T-helper 9 cell (primary cell): Measurements from ENCODE around the gene PLCG2.
"Not testable (repeated sequence)": the region's sequence is repeated elsewhere in the genome, so short reads cannot be mapped to it uniquely, and the experiment has no call there.

Experiments
- DNase-seq: peaks from one replicate; pipeline ENCODE4 v3.0.0-alpha.2; 2020

Gene PLCG2

DNA sequence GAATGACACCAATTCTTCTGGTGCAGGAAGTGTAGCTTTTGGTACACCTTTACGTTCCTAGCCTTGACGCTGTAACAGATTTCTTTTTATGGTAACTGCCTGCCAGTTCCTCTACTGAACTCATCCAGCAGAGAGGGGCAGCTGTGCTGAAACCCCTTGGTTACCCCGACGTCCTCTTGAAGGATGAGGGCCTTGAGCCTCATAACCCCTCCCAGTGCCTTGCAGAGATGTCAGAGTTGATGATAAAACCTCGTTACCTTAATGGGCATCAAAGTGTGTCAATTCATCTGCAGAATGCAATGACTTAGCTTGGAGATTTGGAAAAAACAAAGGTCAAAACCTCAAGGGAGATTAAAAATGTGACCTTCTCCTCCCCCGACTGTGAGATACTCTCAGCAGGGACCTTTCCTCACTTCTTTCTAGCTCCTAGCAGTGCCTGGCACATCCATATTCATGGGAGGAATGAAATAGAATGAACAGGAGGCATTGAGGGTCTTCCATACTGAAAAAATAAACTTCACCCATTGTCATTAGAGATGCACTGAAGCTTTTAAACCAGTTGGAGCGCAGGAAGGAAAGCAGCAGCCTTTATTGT, 163.0 kb downstream of the PLCG2 start:
- no peak for DNase-seq

DNA sequence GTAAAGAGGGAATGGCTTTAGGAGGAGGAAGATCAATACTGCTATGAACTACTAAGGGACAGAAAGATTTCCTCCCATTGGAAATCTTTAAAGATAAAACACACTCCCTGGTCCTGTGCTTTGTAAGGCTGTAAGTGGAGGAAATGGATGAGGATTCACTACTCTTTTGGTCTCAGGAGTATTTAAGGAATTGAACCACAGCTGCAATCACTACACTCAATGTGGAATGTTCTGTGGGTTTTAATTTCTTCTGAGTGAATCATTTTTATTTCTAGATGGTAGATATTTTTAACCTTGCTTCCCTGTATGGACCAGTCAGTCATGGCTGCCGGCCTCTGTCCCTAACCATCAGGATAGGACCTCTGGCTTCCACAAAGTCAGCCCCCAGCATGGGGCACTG, 166.6 kb downstream of the PLCG2 start:
- DNase-seq: no peak

DNA sequence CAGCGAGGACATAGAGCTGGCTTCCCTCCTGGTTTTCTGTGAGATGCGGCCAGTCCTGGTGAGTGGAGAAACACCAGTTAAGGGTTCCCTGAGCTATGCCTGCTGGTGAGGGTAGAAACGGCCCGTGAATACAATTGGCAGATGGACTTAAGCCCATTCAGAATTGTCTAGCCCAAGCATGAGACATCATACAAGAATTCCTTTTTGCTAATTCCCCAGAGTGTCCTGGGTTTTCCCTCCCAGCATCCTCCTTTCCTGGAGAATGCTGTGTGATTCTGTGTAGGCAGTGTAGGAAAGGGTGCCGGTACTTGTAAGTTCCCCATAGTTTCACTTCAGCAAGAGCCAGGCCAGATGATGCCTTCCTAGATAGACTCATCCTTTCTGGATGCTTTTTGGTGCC, 167.1 kb downstream of the PLCG2 start:
- DNase-seq: no peak

DNA sequence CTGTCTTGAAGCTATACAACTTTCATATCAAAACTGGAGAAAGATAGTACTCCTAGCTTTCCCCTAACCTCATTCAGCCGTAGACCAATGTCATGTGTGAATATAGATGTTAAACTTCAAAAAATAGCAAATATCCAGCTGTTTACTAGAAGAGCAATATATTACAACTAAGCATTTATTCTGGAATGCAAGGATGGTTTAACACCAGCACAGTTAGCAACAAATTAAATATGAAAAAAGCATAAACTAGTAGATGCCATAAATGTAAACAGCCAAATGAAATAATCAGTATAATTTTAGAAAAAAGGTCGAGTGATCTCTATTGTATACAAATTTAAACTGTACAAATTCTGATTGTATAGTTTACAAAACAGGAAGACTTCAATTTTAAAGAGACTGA, 172.5 kb downstream of the PLCG2 start:
- DNase-seq: no peak

DNA sequence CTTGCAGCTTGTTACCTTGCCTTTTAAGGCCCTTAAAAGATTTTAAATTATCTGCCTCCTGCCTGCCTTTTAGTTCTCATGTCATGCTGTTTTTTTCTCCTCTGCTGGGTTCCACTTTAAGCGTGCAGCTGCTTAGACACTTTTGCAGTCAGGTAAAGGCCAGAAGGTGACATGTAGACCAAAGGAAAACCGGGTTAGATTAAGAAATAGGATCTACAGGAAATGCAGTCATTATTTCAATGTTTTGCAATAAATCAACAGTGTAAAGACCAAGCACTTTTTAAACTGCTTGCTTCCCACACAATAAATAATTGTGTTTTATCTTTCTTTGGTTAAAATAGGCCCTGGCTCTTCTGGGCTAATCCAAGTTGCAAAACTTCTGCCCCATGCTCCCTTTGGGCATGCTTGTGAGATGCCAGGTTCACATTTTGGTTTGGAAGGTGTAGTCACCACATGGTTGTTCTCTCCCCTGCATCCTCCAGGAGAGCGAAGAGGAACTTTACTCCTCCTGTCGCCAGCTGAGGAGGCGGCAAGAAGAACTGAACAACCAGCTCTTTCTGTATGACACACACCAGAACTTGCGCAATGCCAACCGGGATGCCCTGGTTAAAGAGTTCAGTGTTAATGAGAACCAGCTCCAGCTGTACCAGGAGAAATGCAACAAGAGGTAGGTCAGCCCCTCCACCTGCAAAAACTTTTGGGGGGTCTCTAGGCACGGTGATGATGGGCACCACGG, 177.3 kb downstream of the PLCG2 start:
- DNase-seq: no peak

DNA sequence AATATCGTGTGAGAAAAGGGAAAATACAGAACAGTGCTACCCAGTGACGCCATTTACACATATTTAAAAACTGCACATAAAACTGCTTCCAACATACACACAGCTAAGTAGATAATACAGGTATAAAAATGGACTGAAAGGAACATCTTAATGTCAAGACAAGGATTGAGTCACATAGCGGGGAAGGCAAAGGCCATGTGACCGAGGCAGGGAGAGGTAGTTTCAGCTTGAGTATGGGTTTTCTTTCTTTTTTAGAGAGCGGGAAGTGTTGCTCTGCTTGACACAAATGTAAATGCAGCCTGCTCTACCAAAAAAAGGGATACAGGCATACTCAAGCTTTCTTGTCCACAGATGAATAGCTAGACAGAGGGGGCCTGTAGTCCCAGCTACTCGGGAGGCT, 185.7 kb downstream of the PLCG2 start:
- no peak for DNase-seq

DNA sequence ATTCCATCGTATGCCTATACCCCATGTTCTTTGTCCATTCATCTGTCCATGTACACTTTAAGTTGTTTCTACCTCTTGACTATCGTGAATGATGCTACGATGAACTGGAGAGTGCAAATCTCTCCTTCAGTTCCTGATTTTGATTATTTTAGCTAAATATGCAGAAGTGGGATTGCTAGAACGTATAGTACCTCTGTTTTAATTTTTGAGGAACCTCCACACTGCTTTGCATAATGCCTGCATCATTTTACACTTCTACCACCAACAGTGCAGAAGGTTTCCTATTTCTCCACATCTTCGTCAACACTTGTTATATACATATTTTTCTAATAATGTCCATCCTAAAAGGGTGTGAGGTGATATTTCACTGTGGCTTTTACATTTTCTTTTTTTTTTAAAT, 188.3 kb downstream of the PLCG2 start:
- no peak for DNase-seq

DNA sequence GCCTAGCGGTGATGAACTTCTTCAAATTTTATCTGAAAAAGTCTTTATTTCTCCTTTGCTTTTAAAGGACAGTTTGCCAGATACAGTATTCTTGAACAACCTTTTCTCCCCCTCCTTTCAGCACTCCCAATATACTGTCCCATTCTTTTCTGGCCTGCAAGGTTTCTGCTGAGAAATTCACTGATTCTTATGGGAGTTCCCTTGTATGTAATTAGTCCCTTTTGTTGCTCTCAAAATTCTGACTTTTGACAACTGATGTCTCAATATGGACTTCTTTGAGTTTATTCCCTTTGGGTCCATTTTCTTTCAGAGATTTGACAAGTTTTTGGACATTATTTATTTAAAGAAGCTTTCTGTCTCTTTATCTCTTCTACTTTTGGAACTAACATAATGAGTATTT, 192.8 kb downstream of the PLCG2 start:
- no peak for DNase-seq

DNA sequence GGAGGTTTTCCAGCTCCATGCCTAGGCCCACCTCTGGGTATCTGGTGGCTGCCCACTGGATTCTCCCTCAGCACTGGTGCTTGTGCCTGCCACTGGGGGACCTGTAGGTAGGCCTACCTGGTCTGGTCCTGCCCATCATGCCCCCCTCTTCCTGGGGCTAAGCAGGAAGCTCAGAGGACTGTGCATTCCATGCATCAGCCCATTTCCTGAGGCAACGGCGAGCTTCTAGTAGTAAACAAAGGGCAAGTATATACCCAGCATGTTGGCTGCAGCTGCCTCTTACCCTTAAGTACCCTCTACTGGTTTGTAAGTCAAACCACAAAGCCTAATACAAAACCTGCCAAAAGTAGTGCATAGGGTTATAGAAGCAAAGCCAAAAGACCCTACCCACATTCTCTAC, 194.6 kb downstream of the PLCG2 start:
- DNase-seq: no peak

DNA sequence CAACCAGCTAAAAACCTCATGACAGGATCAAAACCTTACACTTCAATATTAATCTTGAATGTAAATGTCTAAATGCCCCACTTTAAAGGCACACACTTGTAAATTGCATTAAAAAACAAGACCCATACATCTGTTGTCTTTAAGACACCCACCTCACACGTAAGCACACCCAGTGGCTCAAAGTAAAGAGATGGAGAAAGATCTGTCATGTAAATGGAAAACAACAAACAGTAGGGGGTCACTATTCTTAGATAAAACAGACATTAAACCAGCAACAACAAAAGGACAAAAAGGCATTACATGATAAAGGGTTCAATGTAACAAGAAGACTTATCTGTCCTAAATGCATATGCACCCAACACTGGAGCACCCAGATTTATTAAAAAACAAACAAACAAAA, 196.5 kb downstream of the PLCG2 start:
- no peak for DNase-seq

DNA sequence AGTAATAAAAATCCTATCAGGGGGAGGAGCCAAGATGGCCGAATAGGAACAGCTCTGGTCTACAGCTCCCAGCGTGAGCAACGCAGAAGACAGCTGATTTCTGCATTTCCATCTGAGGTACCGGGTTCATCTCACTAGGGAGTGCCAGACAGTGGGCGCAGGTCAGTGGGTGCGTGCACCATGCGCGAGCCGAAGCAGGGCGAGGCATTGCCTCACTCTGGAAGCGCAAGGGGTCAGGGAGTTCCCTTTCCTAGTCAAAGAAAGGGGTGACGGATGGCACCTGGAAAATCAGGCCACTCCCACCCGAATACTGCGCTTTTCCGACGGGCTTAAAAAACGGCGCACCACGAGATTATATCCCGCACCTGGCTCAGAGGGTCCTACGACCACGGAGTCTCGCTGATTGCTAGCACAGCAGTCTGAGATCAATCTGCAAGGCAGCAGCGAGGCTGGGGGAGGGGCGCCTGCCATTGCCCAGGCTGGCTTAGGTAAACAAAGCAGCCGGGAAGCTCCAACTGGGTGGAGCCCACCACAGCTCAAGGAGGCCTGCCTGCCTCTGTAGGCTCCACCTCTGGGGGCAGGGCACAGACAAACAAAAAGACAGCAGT, 198.3 kb downstream of the PLCG2 start:
- DNase-seq: not testable (repeated sequence)

DNA sequence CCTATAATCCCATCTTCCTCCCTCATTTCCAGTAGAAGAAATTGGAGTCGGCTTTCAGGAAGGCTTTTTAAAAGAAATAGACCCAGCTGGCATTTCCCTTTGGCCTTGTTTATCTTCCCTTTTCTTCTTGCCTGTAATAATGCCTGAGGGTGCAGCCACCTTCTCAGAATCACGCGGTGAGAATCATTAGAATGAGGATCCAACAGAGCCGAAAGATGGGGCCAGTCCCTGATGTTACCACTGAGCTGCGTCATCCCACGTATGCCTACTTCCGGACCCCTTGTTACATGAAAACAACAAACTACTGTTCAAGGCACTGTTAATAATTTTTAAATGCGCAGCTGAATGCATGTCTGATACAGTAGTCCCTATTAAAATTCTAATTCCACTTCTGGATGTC, 208.0 kb downstream of the PLCG2 start:
- no peak for DNase-seq

DNA sequence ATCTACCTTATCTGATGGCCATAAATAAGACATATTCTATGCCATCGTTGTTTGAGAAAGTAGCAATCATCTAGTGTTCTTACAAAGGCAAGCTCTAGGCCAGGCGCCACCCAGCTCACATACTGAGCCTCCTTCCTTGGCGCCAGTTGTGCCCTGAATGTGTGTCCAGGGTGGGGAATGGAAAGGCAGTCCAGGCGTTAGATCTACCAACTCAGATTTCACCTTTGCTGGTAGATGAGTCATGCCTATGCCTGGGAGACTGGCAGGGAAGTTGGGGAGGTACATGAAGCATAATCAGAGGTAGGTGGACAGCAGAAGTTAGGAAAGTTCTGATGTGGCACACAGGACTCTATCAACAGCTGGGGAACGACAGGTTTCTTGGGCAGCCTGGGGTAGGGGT, 208.6 kb downstream of the PLCG2 start:
- no peak for DNase-seq

DNA sequence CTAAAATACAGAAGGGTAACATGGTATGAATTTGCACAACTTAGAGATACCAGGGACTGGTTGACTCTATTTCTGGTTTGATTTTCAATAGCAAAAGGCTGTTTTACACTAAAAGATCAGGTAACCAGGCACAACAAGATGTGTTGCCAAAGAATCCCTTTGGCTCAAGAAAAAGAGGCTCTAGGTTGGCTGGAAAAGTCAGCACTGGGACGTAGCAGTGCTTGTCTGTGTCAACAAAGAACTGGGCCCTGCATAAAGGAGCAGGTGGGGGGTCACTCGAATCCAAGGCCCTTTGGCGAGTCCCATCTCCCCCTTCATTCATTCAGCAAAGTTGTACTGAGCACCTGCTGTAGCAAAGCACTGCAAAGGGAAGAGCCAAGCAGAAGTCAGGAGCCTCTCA, 213.8 kb downstream of the PLCG2 start:
- no peak for DNase-seq

DNA sequence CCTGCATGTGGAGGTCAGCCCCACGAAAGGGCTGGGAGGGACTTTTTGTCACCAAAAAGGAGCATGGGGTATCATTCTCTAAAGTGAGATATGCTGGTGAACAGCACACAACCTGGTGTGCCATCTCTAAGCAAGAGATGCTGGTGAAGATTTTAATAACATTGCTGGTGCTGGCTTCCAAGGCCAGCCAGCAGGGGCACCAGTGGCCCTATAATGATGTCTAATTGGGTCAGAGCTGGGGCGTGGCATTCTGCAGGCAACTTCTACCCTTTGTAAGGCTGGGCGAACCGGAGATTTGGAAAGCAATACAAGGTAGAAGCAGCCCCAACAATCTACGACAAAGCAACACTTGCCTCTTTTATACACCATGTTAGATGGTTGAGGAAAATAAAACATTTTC, 215.4 kb downstream of the PLCG2 start:
- DNase-seq: no peak

DNA sequence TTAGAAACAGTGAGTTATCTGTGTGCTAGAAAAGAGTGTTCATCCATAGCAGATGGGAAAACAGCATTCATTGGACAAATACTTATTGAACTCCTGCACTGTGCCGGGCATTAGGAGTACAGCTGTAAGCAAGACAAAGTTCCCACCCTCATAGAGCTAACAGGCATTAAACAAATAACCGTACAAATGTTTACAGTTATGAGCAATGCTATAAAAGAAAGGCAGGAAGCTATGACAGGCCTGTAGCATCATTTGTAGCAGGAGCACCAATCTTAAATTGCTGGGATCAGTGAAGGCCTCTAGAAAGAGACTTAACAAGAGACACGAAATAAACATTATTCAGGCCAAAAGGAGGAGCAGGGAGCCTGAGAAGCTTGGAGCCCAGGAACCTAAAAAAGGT, 216.6 kb downstream of the PLCG2 start:
- no peak for DNase-seq

DNA sequence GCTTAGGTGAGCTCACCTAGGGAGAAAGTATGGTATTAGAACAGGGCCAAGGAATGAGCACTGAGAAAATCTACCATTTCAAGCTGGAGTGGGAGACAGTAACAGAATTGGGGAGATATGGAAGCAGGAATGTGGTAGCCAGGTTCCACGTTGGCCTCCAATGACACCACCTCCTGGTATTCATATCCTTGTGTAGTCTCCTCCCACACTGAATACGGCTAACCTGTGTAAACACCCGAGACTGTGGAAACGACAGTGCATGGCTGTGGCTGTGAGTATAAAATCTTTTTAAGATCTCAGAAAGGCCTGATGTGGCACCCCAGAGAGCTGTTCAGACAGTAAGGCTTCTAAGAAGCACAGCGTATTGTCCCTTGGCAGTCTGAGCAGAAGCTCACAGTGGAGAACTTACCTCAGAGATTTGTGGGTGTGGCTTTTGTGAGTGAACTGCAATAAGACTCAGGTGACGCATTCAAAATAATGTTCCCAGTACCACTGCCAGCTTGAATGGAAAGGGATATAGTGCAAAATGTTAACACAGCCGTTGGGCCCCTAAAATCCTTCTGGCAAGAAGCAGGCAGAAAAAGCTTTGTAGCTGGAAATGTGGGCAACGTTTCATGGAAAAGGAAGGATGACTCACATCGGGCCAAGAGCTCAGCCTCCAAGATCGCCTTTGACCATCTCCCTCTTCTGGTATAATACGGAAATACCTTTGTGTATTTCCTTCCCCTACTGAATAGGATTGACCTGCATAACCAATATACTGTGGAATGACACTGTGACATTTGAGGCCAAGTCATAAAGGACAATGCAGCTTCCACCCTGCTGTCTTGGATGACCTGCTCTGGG, 217.8 kb downstream of the PLCG2 start:
- no peak for DNase-seq

DNA sequence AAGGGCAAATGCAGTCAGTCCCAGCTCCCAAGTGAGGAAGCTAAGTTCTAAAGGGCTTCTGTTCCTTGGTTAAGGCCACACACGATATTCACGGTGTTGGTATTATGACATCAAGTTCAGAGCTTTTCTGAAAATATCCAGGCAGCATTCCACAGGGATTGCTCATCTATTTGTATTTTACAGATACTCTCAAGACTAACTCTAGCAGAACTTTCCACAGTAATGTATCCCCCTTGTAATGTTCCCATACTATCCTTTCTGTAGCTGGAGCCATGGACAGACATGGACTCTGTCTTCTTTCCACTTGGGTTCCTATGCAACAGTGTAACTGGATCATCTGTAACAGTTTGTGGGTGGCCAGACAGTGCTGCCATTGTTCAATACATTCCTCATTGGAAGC, 218.6 kb downstream of the PLCG2 start:
- DNase-seq: no peak

DNA sequence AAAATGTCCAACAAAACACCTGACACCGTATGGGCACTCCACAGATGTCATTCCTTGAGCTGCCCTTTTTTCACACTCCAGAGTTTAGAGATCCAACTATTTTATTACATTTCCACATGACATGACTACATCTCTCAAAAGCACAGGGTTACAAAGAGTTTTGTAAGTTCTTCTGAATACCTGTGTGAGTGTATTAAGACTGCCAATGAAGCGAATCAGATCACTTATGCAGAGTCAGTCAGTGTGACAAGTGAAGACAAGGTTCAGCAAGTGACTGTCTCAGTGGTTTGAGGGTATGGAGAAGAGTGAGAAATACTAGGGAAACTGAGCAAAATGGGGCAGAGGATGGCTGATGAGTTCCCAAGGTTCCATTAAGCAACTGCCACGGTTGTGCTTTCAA, 223.7 kb downstream of the PLCG2 start:
- no peak for DNase-seq

DNA sequence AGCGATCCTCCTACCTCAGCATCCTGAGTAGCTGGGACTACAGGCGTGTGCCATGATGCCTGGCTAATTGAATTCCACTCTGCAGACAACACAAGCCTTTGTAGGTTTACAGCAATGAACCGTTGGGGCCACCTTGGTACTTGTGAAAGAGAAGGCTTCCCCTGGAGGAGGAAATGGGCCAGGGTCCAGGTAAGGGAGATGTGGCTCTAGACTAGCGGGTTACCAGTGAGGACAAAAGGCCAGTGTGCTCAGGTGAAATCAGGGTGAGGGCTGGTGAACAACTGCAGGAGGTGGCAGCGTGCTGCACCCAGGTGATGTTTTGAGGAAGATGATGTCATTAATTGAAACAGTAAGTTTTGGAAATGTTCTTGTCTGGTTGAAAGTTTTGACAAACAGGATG, 225.5 kb downstream of the PLCG2 start:
- no peak for DNase-seq

DNA sequence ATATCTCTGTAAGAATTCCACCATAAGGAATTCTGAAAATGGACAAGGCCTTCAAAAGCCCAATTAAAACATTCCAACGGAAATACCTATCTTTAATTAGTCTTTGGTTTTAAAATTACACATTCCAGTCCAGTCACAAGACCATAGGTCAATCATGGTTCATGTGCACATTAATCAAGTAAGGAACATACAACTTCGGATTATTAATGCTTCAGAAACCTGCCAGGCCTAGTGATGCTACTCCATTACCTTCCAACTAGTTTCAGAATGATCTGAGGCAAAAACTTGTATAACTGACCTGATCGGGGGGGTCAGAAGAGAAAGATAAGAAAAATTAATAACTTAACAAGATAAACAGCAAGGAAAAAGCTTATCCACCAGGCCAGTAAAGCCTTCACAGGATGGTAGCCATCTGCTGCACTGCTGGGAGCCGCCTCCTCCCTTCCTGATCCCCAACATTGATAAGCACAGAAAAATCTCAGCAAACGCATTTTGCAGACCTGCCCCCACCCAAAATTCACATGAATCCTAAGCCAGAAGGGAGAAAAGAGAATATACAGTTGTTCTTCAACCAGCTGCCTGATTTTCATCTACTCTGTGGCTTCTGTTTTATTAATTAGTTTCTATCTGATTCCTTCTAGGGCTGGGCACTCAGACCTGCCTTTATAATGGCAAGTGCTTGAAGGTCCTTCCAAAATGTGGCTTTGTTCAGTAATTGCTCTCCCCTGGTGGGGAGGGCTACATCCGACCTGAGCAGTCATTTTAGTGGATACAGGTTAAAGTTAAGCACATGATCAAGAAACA, 226.1 kb downstream of the PLCG2 start:
- DNase-seq: no peak

DNA sequence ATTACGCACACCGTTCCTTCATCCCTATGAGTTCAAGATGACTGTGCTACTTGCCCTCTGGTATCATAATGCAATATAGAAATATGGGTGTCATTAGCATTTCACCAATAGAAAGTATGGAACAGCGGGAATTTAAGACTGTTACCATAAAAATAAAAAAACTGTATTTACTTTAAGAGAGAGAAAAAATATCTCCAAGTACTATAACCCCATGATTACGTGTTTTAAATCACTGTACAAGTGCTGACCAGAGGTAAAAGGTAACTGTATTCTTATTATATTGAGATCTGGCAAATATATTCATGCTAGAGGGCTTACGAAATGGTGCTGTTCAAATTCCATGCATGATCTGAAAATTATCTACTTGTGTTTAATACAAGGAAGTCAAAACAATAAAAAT, 226.9 kb downstream of the PLCG2 start:
- no peak for DNase-seq

DNA sequence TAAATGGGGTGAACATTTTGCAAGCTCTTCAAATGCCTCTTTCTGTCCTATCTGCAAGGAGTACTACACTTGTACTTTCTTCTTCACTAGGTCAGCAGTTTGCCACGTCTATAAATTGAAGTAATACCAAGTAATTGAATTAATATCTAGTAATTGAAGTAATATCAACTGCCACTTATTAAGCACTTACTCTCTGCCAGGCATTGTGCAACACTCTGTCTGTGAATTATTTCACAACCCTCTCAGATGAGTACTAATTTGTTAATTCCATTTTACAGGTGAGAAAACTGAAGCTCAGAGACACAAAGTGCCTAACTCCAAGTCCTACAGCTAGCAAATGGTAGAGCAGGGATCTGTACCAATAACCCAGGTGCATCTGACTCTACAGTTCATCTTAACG, 228.1 kb downstream of the PLCG2 start:
- DNase-seq: no peak
